ENCODE measurements around the gene WIPF1. TPM values are rescaled to one million over a fixed set of nuclear protein-coding genes. Genes with fewer than 3 reads are reported as not detected.

The WIPF1 gene
- polyA plus RNA-seq, 3 donors = 23.5 to 25.7 (median 24.3) TPM

DNA sequence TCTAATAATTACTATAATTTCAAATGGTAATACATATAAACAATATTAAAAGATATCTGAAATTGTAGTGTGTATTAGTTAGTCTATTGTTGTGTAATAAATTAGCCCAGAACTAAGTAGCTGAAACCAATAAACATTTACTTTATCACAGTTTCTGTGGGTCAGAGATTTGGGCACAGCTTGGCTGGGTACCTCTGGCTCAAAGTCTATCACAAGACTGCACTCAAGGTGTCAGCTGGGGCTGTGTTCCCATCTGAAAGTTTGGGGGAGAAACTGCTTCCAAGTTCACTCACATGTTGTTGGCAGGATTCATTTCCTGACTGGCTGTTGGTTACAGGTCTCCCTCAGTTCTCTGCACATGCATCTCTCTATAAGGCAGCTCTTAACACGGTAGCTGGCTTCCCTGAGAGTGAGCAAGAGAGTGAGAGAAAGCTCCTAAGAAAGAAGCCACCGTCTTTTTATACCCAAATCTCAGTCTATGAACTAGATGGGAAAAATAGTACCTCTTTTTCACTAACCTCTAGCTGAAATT is 25.6 kb upstream of the WIPF1 start:
- no peak for DNase-seq (ENCODE audit: low read depth in 3 of 3, low spot score in 2 of 3)

DNA sequence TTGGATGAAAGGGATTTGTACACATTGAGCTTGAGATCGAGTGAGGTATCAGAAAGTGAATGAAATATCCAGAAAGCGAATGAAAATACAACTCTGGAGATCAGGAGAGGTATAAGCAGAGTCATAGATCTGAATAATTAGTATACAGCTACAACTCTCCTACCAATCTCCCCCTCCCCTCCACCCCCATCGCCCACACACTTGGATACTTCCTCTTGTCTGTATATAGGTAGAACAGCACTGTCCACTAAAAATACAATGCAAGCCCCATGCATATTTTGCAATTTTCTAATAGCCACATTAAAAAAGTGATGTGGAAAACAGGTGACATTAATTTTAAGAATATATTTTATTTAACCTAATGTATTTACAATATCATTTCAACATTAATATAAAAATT is 23.7 kb upstream of the WIPF1 start:
- DNase-seq (ENCODE audit: low read depth in 3 of 3, low spot score in 2 of 3) = no peak

DNA sequence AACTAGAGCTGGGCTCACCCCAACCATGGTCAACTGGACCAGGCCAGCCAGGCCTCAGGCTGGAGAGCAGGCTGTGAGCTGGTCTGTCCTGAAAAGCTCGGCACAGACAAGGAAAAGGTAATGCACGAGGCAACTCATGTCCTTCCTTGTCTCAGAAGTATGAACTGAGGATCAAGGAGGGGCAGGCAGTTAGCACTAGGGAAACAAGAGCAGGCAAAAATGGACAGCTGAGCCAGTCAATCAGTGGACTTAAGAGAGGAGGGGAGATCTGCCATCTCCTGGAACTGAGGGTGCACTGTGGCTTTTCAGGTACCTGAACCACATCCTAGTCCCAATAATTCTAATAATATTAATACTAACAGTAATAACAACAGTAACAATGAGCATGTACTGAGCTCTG is 20.6 kb upstream of the WIPF1 start:
- DNase-seq (ENCODE audit: low read depth in 3 of 3, low spot score in 2 of 3) = no peak

DNA sequence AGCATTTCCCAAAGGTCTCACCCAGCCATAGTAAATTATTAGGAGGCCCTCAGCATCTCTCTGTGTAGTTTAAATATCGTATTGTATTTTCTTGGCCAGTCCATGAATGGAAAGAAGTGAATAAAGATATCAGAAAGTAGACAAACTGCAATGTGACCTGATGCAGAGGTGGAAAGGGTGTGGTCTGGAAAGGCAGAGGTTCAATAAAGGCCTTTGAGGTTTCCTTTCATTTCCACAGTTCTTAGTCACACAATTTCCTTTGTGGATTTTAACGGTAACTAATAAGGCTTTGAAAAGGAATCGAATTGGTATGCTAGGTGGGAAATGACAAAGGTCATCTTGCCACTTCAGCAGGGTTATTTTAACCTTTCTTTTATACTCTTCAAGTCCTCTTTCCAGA is 20.1 kb upstream of the WIPF1 start:
- DNase-seq (ENCODE audit: low read depth in 3 of 3, low spot score in 2 of 3) = no peak

DNA sequence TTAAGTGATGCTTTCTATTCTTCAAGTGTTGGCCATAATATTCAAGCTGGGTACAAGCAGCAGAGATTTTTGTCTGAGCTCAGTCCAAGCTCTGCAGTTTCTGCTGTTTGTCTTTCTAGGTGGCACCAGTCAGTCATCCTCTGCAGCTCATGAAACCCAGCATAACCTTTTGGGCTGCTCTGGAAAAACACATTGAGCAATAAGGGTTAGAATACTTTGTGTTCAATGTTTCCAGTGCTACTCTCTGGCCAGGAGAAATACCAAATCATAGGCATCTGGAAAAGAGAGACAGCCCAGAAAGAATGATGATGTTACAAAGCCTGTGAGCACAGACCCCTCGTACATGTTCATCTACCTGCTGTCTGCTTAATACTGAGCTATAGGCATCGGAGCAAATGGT is 19.5 kb upstream of the WIPF1 start:
- no peak for DNase-seq (ENCODE audit: low read depth in 3 of 3, low spot score in 2 of 3)

DNA sequence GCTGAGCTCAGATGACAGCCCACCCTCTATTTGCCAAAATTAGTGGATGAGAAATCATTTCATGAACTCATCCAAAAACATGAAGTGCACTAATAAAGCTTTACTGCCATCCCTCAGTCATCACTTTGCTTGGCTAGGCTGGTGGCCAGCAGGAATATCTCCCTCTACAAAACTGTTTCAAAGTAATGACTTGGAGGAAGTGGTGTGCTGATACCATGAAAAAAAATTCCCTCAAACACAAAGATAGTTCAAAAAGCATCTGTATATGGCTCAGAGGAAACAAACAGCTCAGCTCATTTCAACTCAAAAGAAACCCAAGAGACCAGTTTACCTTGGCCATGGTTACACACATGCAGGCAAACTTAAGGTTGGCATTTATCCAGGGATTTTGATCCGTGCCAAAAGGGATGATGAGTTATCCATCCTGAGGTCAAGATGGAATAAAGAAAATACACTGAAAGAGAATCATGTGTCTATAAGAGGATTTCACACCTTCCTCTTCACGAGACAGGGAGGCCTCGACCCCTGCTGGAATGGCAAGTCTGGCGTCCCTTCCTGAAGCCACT is 18.4 kb upstream of the WIPF1 start:
- no peak for DNase-seq (ENCODE audit: low read depth in 3 of 3, low spot score in 2 of 3)

DNA sequence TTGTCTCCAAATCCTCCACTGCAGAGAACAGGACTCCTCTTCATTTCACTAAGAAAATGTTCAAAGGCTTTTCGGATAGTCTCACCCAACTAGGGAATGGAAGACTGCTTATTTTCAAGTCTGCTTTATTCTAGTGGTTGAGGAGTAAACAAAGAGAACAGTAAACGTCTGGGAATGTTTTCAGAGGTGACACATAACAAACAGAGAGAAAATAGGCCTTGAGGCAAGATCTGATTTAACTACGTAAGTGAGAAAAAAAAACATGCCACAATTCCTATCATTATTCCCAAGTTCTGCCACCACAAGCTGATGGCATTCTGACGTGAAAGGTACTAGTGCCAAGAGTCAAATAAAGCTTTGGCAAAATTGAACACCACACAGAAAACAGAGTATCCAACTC is 16.7 kb upstream of the WIPF1 start:
- DNase-seq (ENCODE audit: low read depth in 3 of 3, low spot score in 2 of 3) = no peak

DNA sequence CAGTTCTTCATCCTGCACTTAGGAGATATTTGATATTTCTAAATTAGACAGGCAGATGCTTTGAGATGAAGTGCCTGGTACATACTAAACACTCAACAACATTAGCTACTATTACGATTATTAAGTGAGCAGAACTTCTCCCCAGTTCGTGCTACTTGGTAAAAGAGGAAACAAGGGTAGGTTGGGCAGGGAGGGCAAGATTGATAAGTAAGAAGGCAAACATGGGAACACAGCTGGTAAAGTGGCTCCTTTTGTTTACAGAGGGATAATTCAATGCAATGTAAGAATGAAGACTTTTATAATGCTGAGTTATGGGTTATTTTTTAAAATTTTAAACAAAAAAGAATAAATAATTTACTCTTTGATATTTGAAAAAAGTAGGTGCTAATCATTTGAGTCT is 15.9 kb upstream of the WIPF1 start:
- DNase-seq (ENCODE audit: low read depth in 3 of 3, low spot score in 2 of 3) = no peak

DNA sequence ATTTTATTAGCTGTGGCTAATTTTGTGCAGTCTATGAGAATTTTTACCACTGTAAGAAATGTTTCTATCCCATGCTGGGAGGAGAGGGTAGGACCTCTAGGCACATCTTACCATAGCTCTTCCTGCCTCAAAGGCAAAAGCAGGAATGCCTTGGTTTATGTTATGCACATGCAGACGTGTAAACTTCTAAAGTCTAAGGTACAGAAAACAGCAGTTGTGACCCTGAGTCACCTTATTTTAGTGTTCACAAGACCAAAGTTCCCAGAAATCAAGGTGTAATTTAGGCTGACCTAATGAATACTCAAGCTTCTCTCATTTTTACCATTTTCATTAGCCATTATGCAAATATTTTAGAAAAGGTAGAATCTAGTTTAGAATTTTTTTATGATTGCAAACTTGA is 15.4 kb upstream of the WIPF1 start:
- no peak for DNase-seq (ENCODE audit: low read depth in 3 of 3, low spot score in 2 of 3)

DNA sequence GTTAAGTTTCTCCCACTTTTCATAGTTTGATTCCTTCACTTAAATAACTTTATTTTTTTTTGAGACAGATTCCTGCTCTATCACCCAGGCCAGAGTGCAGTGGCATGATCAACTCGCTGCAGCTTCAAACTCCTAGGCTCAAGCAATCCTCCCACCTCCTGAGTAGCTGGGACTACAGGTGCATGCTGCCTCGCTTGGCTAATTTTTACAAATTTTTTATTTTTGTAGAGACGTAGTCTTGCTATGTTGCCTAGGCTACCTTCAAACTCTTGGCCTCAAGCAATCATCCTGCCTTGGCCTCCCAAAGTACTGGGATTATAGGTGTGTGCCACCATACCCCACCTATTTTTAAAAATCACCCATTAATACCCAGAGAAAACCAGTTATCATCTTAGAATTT is 14.2 kb upstream of the WIPF1 start:
- no peak for DNase-seq (ENCODE audit: low read depth in 3 of 3, low spot score in 2 of 3)

DNA sequence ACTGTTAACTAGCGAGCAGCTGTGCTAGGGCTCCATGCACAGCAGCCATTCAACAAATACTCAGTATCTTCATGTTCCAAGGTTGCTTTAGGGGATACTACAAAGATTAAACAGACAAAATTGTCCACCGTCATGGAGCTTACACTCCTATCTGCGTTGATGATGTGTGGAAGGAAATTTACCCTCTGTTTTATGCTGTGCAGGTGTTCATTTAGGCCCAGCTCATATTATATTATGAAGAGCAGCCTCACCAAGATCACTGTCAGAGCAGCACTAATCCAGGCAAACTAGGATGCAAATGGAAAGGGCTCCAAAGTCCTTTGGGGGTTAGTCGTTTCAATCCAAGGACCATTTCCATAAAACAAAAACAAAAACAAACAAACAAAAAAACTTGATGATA is 13.4 kb upstream of the WIPF1 start:
- DNase-seq (ENCODE audit: low read depth in 3 of 3, low spot score in 2 of 3) = no peak

DNA sequence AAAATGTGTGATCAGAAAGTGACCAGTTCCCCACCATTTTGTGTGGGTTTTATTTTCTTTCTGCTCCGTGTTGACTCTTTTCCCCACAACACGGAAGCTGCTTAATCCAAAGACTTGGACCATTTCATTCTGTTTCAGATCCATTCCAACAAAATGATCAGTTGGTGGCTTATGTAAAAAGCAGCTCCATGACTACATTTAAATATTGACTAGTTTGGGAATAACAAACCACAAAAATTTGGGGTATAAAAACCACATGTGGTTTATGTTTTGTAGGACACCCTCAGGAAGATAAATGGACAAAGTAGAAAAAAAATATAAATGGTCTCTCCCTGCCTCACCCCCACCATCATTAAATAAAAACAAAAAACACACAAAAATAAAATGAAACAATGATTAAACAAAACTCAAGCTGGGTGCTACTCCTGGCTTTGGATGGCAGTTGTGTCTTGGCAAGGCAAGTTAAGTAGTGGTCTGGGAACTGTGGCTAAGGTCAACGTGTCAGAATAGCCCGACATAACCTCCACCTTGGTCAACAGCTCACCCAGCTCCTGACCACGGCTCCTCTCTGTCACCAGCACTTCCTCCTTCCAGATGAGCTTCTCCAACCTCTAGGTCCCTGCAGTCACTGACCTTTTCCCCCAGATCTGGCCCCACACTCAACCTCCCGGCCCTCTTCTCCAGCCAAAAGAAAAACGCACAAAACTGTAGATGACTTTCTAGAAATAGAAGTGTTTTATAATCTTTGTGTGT is 12.8 kb upstream of the WIPF1 start:
- no peak for DNase-seq (ENCODE audit: low read depth in 3 of 3, low spot score in 2 of 3)

DNA sequence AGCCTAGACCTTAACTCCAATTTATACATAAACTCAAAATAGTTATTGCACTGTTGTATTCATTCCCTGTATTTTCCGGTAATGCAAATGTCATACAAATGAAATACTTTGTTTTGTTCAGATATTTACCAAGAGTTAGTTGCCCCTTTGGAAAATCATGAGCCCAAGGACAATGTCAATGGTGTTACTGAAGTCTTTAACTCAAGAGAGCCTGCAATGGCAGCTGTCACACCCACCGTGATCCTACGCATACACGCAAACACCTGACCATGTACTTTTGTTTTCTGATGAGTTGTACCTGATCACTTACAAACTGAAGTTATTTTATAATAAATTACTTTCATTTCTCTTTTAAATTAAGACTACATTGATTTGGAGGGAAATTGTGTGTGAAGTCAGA is 11.7 kb upstream of the WIPF1 start:
- DNase-seq (ENCODE audit: low read depth in 3 of 3, low spot score in 2 of 3) = no peak

DNA sequence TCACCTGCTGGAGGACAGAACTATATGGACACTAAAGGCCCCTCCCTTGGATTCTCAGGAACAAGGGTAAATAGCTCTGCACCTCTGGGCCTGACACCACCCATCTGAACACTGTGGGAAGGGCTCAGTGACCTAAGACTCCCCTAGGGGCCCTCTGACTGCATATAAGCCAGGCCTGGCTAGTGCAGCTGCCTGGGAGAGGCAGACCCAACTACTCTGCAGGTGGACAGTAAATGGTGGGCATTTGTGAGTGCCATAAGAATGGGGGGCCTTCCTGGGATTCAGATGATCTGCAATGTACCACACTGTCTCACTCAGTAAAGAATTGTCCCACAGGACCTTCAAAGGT is 11.2 kb upstream of the WIPF1 start:
- no peak for DNase-seq (ENCODE audit: low read depth in 3 of 3, low spot score in 2 of 3)

DNA sequence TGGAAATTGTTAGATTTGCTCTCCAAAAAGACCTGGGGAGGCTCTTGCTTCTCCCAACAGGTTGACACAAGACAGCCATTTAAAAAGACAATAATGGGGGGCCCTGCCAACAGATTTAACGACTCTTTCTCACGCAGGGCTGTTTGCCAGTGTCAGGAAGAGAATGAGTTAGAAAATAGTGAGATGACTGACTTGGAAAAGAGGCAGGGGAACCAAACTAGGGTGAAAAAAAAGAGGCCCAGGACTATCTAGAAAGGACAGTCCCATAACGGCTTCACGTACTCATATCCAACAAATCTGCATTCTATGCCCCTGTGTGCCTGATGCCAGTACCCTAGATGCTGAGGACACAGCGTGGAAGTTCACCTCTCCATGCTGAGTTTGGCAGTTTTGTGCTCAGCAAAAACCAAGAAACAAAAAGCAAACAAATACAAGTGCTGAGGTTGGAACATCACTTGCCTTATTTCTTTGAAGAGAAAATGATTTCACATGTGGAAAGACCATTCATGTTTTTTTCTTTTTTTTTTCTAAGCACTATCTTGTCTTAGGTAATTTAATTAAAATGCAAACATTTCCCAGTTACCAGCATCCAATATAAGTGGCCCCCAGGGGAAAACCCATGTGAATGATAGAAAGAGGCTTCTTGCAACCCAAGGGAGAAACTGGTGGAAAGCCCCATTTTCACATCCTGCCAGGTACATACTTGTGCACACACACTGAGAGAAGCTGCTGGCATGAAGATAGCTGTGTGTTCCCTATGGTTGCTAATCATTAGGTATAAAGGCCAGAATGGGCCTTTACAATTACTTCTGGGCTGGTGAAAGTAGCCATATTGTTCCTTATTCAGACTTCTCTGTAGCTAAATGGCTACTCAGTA is 10.6 kb upstream of the WIPF1 start:
- DNase-seq (ENCODE audit: low read depth in 3 of 3, low spot score in 2 of 3) = no peak

DNA sequence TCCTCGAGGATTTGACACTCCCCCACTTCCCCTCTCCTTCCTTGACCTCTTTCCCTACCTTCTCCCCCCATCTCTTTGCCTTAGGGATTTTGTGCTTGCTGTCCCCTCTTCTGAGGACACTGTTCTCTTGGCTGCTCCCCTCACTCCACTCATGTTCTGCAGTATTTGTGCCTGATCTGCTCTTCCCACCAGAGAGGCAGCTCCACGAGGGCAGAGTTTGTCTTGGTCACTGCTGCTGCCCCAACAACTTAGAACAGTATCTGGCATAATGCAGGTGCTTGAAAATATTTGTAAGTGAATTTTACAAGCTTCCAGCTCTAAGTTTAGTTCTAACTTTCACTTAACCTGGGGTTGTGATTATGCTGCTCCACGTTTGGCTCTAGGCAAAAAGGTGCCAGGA is 10.0 kb upstream of the WIPF1 start:
- no peak for DNase-seq (ENCODE audit: low read depth in 3 of 3, low spot score in 2 of 3)

DNA sequence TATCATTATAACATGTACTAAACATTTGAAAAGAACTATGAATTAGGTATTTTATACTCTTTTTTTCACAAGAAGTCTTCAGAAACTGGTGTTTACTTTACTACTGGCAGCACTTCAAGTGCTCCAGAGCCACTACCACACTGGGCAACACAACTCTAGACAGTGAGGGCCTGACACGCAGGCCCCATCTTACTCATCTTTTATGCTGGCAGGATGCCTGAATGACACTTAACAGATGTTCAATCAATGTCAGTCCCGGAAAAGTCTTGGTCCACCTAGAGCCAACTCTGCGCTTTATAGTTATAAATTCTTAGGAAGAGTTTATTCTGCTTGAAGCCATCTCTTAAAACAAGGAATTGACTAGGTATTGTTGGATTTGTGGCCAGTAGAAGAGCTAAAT is 8.7 kb upstream of the WIPF1 start:
- DNase-seq (ENCODE audit: low read depth in 3 of 3, low spot score in 2 of 3) = no peak

DNA sequence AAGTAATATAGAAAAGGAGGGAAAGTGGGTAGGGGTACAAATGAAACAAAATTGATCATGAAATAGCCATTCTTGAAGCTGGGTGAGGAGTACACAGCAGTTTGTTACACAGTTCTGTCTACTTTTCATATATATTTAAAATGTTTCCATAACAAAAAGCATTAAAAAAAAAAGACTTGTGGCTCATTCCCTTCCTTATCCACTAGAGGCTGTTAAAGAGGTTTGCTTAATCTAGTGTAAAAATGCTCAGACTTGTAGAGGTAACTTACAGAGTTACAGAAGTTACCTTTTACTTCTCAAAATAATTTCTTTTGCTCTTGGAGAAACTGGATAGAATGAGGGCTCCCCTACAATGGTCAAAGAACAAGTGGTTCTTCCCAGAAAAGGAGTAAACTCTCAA is 8.1 kb upstream of the WIPF1 start:
- DNase-seq (ENCODE audit: low read depth in 3 of 3, low spot score in 2 of 3) = no peak

DNA sequence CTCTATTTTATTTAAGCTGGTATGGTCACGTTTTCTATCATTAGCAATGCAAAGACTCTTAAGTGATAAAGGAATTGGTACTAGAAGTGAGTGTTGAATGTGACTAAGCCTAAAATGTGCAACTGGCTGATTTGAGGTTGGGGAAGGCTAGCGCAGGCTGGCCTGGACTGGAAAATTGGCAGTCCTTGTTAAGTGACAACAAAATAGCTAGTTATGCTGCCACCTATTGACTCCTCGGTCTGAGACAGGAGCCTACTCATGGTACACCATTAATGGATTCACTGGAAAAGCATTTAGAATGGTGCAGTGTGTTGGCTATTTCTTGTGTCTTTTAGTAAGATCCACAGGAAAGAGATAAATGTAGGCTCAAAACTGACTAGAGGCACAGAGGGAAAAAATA is 5.7 kb upstream of the WIPF1 start:
- no peak for DNase-seq (ENCODE audit: low read depth in 3 of 3, low spot score in 2 of 3)

DNA sequence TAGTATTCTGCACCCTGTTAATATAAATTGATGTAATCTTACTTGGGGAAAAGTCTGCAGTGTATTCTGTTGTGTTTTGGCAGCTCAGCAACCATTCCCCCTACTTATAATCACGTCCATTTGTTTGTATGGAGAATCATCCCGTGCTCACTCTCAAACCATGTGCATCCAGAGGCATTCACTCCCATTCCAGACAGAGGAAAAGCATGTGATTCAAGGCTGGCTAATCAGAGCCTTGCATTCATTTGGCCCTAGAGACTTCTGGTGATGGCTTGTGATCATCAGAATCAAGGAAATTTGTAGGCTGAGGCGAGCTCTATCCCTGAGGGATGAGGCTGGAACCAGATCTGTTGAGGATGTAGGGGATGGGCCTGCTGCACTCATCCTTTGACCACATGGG is 5.1 kb upstream of the WIPF1 start:
- DNase-seq (ENCODE audit: low read depth in 3 of 3, low spot score in 2 of 3) = no peak

DNA sequence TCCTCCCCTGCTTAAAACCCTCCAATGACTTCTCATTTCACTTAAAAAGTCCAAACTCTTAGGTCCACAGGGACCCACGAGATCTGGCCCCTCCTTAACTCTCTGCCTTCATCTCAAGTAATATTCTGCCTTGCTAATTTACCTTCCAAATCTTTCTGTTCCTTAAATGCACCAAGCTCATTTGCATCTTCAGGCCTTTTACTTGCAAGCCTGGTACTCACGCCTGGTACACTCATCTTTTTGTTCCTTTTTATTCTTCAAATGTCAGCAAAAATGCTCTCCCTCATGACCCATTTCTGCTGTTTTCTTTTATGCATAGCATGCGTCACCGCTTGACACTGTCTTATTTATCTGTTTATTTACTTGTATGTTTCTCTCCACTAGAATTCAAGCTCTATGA is 2.7 kb upstream of the WIPF1 start:
- DNase-seq (ENCODE audit: low read depth in 3 of 3, low spot score in 2 of 3) = no peak

Data from right renal cortex interstitium (tissue), 3 donors.